ENCODE data around the gene LILRB1. TPM values are rescaled to one million over a fixed set of nuclear protein-coding genes. Genes with fewer than 3 reads are reported as not detected.
"Not testable (repeated sequence)": the region's sequence is repeated elsewhere in the genome, so short reads cannot be mapped to it uniquely, and the experiment has no call there.

Gene LILRB1
- not detected in 2 replicates for total RNA-seq
- polyA plus RNA-seq, result not detected in 2 replicates
- not detected in 2 replicates for polyA plus RNA-seq (2012)
- polyA minus RNA-seq (ENCODE audit: low replicate concordance), result not detected in 2 replicates

GRCh38 chr19:54630262-54630661 lies at the start of gene LILRB1:
Gene LILRB1 (plus strand): TSS chr19:54630484. CDS start chr19:54631074, 590 bp downstream.
- not testable (repeated sequence) for H3K4me3 ChIP-seq (replicated peaks in 1 of 4; ENCODE audit: control extremely low read depth in 1 of 4, insufficient read depth in 1 of 4, low read depth in 3 of 4, low read length in 4 of 4); H4K20me1 ChIP-seq (ENCODE audit: control insufficient read depth, extremely low read depth, insufficient read depth, low read length); H2AFZ ChIP-seq (ENCODE audit: low read length); H3K27me3 ChIP-seq (ENCODE audit: control insufficient read depth, insufficient read depth, low read length); H3K9me3 ChIP-seq (ENCODE audit: control insufficient read depth, insufficient read depth, low read depth, low read length); H3K27ac ChIP-seq (ENCODE audit: insufficient read depth, low read length); DNase-seq (ENCODE audit: low read depth in 2 of 2); H3K4me1 ChIP-seq (ENCODE audit: control insufficient read depth, extremely low read depth, insufficient read depth, low read length); H3K4me2 ChIP-seq (ENCODE audit: extremely low read depth, insufficient read depth, low read length); H3K79me2 ChIP-seq (ENCODE audit: control insufficient read depth, insufficient read depth, low read length); H3K36me3 ChIP-seq (ENCODE audit: control insufficient read depth, insufficient read depth, low read length); H3K9ac ChIP-seq (ENCODE audit: insufficient read depth, low read length)

- no peak for DNase-seq (ENCODE audit: low read depth in 2 of 2)
- no peak overlapping the region for H3K27ac ChIP-seq (ENCODE audit: insufficient read depth, low read length)
- TF ChIP-seq CTCF (conservative IDR thresholded peaks at IDR 0.05 in 1 of 2, IDR thresholded peaks at IDR 0.05 in 1 of 2; ENCODE audit: low read depth in 1 of 2, low read length in 2 of 2) (no peak), EZH2 (IDR thresholded peaks at IDR 0.05; ENCODE audit: low read length, missing control alignments) (no peak)
- no peaks in the 10 kb centered on the region for H4K20me1 ChIP-seq (ENCODE audit: control insufficient read depth, extremely low read depth, insufficient read depth, low read length)
- H3K36me3 ChIP-seq (ENCODE audit: control insufficient read depth, insufficient read depth, low read length), result no peaks in the 10 kb centered on the region
- H3K4me1 ChIP-seq (ENCODE audit: control insufficient read depth, extremely low read depth, insufficient read depth, low read length), result no peaks in the 10 kb centered on the region
- no peak overlapping the region for H3K4me3 ChIP-seq (replicated peaks in 1 of 4; ENCODE audit: control extremely low read depth in 1 of 4, insufficient read depth in 1 of 4, low read depth in 3 of 4, low read length in 4 of 4)
- no peaks in the 10 kb centered on the region for H3K9me3 ChIP-seq (ENCODE audit: control insufficient read depth, insufficient read depth, low read depth, low read length)
- no peaks in the 10 kb centered on the region for H3K27me3 ChIP-seq (ENCODE audit: control insufficient read depth, insufficient read depth, low read length)
- H3K9ac ChIP-seq (ENCODE audit: insufficient read depth, low read length), result no peak overlapping the region
- H3K4me2 ChIP-seq (ENCODE audit: extremely low read depth, insufficient read depth, low read length), result no peak overlapping the region
- no peaks in the 10 kb centered on the region for H3K79me2 ChIP-seq (ENCODE audit: control insufficient read depth, insufficient read depth, low read length)
- H2AFZ ChIP-seq (ENCODE audit: low read length), result no peak overlapping the region
These were observed 43.9 kb upstream of the LILRB1 start for GRCh38 chr19:54586397-54586796.

GRCh38 chr19:54587026-54587425 lies 43.3 kb upstream of the LILRB1 start:
- Histone ChIP-seq H3K9ac (ENCODE audit: insufficient read depth, low read length) (no peak overlapping the region), H3K79me2 (ENCODE audit: control insufficient read depth, insufficient read depth, low read length) (no peaks in the 10 kb centered on the region), H3K36me3 (ENCODE audit: control insufficient read depth, insufficient read depth, low read length) (no peaks in the 10 kb centered on the region), H2AFZ (ENCODE audit: low read length) (no peak overlapping the region), H3K4me1 (ENCODE audit: control insufficient read depth, extremely low read depth, insufficient read depth, low read length) (no peaks in the 10 kb centered on the region), H3K27ac (ENCODE audit: insufficient read depth, low read length) (no peak overlapping the region), H3K4me3 (replicated peaks in 1 of 4; ENCODE audit: control extremely low read depth in 1 of 4, insufficient read depth in 1 of 4, low read depth in 3 of 4, low read length in 4 of 4) (no peak overlapping the region), H3K9me3 (ENCODE audit: control insufficient read depth, insufficient read depth, low read depth, low read length) (no peaks in the 10 kb centered on the region), H3K27me3 (ENCODE audit: control insufficient read depth, insufficient read depth, low read length) (no peaks in the 10 kb centered on the region), H3K4me2 (ENCODE audit: extremely low read depth, insufficient read depth, low read length) (no peak overlapping the region), H4K20me1 (ENCODE audit: control insufficient read depth, extremely low read depth, insufficient read depth, low read length) (no peaks in the 10 kb centered on the region)
- no peak for DNase-seq (ENCODE audit: low read depth in 2 of 2)
- TF ChIP-seq EZH2 (IDR thresholded peaks at IDR 0.05; ENCODE audit: low read length, missing control alignments) (no peak), CTCF (conservative IDR thresholded peaks at IDR 0.05 in 1 of 2, IDR thresholded peaks at IDR 0.05 in 1 of 2; ENCODE audit: low read depth in 1 of 2, low read length in 2 of 2) (no peak)

GRCh38 chr19:54593445-54593844 lies 36.8 kb upstream of the LILRB1 start, which contains the start of gene LILRA1:
Gene LILRA1 (plus strand): TSS chr19:54593632. CDS start chr19:54594245, 613 bp downstream.
- DNase-seq (ENCODE audit: low read depth in 2 of 2); H3K9me3 ChIP-seq (ENCODE audit: control insufficient read depth, insufficient read depth, low read depth, low read length); H4K20me1 ChIP-seq (ENCODE audit: control insufficient read depth, extremely low read depth, insufficient read depth, low read length): not testable (repeated sequence)

GRCh38 chr19:54593931-54594626 lies 36.2 kb upstream of the LILRB1 start:
- not testable (repeated sequence) for H3K4me1 ChIP-seq (ENCODE audit: control insufficient read depth, extremely low read depth, insufficient read depth, low read length); DNase-seq (ENCODE audit: low read depth in 2 of 2); H3K36me3 ChIP-seq (ENCODE audit: control insufficient read depth, insufficient read depth, low read length); H2AFZ ChIP-seq (ENCODE audit: low read length); H4K20me1 ChIP-seq (ENCODE audit: control insufficient read depth, extremely low read depth, insufficient read depth, low read length); H3K4me2 ChIP-seq (ENCODE audit: extremely low read depth, insufficient read depth, low read length); H3K27me3 ChIP-seq (ENCODE audit: control insufficient read depth, insufficient read depth, low read length); H3K27ac ChIP-seq (ENCODE audit: insufficient read depth, low read length); H3K4me3 ChIP-seq (replicated peaks in 1 of 4; ENCODE audit: control extremely low read depth in 1 of 4, insufficient read depth in 1 of 4, low read depth in 3 of 4, low read length in 4 of 4); H3K79me2 ChIP-seq (ENCODE audit: control insufficient read depth, insufficient read depth, low read length); H3K9ac ChIP-seq (ENCODE audit: insufficient read depth, low read length); H3K9me3 ChIP-seq (ENCODE audit: control insufficient read depth, insufficient read depth, low read depth, low read length)

More at GRCh38 chr19:54593445-54593844, 36.8 kb upstream of the LILRB1 start, which contains the start of gene LILRA1:
- H3K4me2 ChIP-seq (ENCODE audit: extremely low read depth, insufficient read depth, low read length); H3K27me3 ChIP-seq (ENCODE audit: control insufficient read depth, insufficient read depth, low read length); H3K36me3 ChIP-seq (ENCODE audit: control insufficient read depth, insufficient read depth, low read length); H3K4me1 ChIP-seq (ENCODE audit: control insufficient read depth, extremely low read depth, insufficient read depth, low read length); H3K4me3 ChIP-seq (replicated peaks in 1 of 4; ENCODE audit: control extremely low read depth in 1 of 4, insufficient read depth in 1 of 4, low read depth in 3 of 4, low read length in 4 of 4); H2AFZ ChIP-seq (ENCODE audit: low read length); H3K79me2 ChIP-seq (ENCODE audit: control insufficient read depth, insufficient read depth, low read length); H3K27ac ChIP-seq (ENCODE audit: insufficient read depth, low read length); H3K9ac ChIP-seq (ENCODE audit: insufficient read depth, low read length): not testable (repeated sequence)
